Sigmoid colon (tissue), 3 donors: ENCODE data around the gene SEC14L1.

Experiments
- POLR2A ChIP-seq, 2 donors: fragments of 450-650 bp; IDR thresholded peaks; one replicate each; pipeline ENCODE4 v1.6.1; 2016; ENCODE audit warnings: antibody characterized with exemption in 2 of 2, mild to moderate bottlenecking in 2 of 2, moderate library complexity in 2 of 2
- TF ChIP-seq, protein P1 (sequence below), 4 experiments: fragments of 450-650 bp in 3 of 4; fragments of 200-600 bp in 1 of 4; IDR thresholded peaks; one replicate each; pipeline ENCODE4 v1.5.1; 2016 to 2019; ENCODE audit warnings: antibody characterized with exemption in 4 of 4, mild to moderate bottlenecking in 3 of 4, moderate library complexity in 2 of 4

GRCh38 chr17:77173104-77173503, 32.3 kb downstream of the SEC14L1 start:
- TF ChIP-seq POLR2A (IDR thresholded peaks at IDR 0.05): no peak
- TF ChIP-seq, protein P1, sequence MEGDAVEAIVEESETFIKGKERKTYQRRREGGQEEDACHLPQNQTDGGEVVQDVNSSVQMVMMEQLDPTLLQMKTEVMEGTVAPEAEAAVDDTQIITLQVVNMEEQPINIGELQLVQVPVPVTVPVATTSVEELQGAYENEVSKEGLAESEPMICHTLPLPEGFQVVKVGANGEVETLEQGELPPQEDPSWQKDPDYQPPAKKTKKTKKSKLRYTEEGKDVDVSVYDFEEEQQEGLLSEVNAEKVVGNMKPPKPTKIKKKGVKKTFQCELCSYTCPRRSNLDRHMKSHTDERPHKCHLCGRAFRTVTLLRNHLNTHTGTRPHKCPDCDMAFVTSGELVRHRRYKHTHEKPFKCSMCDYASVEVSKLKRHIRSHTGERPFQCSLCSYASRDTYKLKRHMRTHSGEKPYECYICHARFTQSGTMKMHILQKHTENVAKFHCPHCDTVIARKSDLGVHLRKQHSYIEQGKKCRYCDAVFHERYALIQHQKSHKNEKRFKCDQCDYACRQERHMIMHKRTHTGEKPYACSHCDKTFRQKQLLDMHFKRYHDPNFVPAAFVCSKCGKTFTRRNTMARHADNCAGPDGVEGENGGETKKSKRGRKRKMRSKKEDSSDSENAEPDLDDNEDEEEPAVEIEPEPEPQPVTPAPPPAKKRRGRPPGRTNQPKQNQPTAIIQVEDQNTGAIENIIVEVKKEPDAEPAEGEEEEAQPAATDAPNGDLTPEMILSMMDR (IDR thresholded peaks at IDR 0.05): no peak
